Activated CD4-positive, alpha-beta T cell treated with anti-CD3 and anti-CD28 coated beads, Interleukin-2, Interleukin-4, amounts not matched to agents 100 ng/mL and 50 ng/mL, durations not matched to agents 16 hours and 8 hours (primary cell): ENCODE measurements around the gene ABHD12B.

Experiments
- DNase-seq: peaks from one replicate; pipeline ENCODE4 v3.0.0-alpha.2; 2020; ENCODE audit warnings: low spot score

ABHD12B gene

DNA sequence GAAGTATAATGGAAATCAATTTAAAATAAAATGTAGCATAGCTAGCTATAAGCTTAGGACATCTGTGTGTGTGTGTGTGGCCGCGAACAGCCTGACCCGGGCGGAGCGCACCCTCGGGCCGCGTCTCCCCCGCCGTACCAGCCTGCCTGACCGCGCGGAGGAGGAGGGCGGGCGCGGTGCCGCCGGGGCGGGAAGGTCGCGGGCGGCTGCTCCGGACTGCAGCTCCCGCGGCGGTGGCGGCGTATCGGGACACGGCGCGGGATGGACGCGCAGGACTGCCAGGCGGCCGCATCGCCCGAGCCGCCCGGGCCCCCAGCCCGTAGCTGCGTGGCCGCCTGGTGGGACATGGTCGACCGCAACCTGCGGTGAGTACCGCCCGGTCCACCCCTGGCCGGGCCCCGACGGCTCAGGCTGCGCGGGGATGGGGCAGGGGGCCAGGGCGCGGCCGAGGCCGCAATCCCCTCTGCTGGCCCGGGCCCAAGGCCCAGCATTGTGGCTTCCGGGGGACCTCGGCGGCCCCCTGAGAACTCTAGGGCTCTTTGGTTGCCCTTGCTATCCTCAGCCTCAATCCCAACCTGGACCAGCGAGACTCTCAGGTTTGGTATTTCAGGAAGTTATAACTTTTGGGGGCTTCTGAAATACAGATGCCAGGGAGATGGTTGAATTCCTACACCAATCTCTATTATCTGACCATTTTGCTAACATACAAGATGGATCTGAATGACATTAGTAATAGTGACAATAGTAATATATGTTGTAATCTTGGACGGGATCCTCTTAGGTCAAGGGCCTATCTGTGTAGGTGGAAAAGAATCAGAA, at the start of gene ABHD12B:
ABHD12B (plus strand) TSS at position 140 of the 819 bp plus-strand sequence; CDS start at position 262, 122 bp downstream.
- DNase-seq = no peak

DNA sequence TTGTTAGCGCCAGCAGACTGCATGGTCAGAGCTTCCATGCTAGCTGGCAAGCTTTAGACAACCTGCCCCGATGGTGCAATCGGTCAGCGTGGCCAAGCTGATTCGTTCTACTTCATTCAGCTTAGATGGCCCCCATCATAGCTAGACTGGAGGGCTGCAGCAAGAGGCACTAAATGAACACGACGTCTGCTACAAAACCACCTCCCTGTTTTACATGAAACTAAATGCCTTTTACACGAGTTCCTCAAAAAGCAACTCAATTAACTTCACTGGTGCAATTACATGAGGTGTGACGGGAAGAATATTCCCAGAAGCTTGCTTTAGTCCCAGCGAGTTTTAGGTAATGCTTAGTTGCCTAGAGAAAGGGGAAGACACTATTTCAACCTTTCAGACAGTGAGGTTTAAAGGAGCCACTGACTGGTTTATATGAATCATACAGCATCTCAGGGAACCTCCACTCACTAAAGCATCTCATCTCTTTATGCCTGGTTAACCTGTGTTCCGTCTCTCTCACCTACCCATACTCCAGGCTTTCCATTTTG, 49.3 kb upstream of the ABHD12B start:
- DNase-seq = peak; percentile 26

DNA sequence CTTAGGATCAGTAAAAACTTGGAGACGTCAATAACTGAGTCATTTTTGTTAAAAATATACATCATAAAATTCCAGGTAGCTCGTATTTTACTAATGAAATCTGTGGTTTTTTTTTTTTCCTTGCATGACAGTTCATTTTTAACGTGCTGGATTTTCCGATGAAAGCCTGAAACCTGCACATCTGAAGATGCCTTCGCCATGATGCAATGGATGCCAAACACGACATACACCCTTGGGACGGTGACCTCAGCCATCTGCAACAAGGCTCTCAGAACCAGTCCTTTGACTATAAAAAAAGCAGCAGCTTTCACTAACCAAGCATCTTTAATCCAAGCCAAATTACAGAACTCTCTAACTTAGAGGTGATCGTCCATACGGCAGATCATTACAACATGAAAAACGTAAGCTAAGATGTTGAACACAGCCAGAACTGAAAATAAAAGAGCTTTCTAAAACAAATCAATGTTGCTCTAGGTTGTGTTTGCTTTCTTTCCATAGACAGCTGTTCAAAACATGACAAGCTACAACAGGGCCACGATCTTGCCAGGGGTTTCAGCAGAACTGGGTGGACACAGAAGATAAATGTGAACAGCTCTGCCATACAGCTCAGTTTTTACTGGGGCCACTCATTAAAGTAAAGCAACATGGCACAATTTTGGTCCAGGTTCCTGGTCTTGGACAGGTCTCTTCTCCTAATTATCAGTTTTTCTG, 48.6 kb upstream of the ABHD12B start:
- DNase-seq = no peak

DNA sequence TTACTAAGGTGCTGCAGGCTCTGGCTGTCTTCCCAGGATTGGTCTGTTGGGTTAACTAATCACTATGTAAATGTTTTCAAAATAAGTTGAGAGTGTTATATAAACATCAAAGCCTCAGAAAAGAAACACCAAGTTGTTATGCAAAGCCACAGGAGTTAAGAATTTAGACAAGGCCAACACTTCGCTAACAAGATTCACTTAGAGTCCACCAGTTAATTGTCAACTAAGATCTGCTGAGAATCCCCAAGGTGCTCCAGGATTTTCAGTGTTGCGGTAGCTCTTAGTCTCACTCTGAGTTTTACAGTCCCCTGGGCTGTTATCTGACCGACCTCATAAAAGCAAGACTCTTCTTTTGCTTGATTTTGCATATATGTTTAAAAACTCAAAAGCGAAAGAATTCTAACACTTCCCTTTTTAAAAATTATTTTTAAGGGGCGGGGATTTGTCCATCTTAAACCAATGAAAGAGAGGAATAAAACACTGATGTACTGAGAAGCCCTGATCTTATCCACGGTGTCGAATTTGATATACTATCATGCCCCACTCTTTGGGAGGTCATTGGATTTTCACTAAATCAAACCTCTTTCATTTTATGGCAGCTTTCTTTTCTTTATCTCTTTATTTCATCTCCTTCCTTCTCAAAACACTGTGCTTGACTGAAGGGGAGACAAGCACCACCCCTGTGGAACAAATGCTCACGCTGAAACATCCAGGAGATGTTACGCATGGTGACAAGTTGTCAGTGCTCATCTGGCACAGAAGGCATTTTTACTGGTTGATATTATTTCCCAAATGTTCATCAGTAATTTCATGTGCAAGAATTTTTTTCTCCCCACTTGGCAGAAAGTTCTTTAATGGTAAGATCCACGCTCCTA, 47.9 kb upstream of the ABHD12B start:
- DNase-seq = no peak

- DNase-seq = no peak
These were observed 46.5 kb upstream of the ABHD12B start for GRCh38 chr14:50825307-50825706.

DNA sequence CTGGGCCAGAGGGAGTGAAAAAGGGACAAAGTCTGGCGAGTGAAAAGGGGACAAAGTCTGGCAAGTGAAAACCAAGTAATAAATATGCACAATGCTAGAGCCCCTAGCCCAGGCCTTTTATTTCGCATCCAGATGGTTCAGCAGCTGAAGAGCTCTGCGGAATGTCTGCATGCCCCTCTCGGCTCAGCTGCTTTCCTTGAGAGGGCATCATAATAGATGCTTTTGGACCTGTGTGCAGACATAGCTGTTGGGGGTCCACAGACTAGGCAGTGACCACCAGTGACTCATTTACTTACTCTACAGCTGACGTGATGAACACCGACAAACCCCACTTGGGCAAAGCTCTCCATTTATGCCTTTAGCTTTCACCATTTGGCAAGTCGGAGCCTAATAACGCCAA, 45.2 kb upstream of the ABHD12B start:
- DNase-seq = no peak

- no peak for DNase-seq
These were observed 42.9 kb upstream of the ABHD12B start for GRCh38 chr14:50828721-50829488.

DNA sequence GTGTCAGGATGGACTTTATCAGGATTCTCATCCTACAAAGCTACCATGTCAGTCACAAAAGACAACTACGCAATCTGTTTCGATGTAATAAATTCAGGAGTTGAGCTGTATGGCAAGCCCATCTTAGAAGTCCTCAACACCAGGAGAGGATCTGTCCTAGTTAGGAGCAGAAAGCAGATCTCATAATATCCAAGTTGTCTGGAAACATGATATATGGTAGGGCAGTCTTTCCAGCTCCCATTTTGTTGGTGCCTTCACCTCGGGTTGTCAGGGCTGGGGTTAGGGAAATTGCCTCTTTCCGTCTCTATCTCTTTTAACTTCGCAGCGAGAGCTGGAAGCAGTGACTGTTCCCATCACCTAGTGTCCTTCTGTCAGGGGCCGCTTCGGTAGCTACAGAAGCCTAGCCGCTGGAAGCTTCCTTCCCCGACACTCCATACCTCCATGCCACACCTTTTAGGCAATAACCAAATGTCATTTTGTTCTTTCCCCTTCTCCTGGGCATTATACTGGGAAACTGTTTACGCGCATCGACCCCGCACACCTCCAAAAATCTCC, 42.3 kb upstream of the ABHD12B start:
- DNase-seq = no peak

- DNase-seq = peak; percentile 61
These were observed 41.6 kb upstream of the ABHD12B start for GRCh38 chr14:50830044-50830931.

- DNase-seq = peak; percentile 68
These were observed 40.7 kb upstream of the ABHD12B start, which contains the start of gene NIN for GRCh38 chr14:50830932-50831725. Gene NIN (minus strand): TSS chr14:50831162. CDS start chr14:50822056, 9,106 bp downstream.

DNA sequence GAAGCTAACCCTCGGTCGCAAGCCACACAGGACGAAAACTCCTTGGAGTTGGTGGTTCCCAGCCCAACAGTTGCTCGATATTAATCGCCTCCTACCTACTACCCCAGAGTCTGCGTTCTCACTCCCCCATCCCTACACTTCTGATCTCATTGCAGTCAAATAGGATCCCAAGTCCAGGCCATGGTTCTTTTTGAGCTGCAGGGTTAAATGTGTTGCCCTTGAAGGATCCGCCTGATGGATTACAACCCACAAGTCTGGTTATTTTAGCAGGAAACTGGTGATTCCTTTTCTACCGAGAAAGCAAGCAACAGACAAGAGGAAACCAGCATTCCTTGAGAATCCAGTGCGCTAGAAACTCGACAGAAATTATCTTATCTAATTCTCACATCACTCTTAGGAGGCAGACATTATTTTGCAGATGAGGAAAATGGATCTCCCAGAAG, 40.1 kb upstream of the ABHD12B start:
- no peak for DNase-seq

GRCh38 chr14:50832935-50833630, 38.8 kb upstream of the ABHD12B start:
- no peak for DNase-seq

DNA sequence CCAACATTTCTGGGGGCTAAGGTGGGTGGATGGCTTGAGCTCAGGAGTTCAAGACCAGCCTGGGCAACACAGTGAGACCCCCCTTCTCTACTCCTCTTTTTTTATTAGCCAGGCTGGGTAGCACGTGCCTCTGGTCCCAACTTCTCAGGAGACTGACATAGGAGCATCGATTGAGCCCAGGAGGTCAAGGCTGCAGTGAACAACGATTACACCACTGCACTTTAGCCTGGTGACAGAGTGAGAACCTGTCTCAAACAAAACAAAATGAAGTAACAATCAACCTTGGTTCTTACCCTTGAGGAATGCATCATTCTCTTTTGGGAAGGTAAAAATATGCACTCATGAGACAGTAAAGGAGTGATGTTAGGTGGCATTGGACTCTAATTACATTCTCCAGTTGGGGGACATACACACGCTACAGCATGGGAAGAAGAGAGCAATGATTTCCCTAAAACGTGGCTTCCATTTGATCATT, 37.0 kb upstream of the ABHD12B start:
- no peak for DNase-seq

GRCh38 chr14:50835280-50835679, 36.6 kb upstream of the ABHD12B start:
- DNase-seq = no peak

- no peak for DNase-seq
These were observed 35.3 kb upstream of the ABHD12B start for GRCh38 chr14:50836515-50836914.

DNA sequence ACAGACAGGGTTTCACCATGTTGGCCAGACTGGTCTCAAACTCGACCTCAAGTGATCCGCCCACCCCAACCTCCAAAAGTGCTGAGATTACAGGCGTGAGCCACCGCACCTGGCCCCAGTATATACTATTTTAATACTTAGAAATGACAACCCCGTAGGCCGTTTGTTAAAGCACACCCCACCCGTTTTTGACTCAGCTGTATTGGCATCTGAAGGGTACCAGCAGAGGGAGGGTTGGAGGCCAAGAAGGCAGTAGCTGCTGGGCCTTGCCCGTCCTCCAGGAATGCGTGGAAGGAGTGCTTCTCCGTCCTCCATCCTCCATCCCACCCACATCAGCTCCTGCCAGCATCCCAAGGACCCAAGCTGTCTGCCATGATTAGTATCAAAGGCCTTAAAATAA, 34.6 kb upstream of the ABHD12B start:
- DNase-seq = no peak

DNA sequence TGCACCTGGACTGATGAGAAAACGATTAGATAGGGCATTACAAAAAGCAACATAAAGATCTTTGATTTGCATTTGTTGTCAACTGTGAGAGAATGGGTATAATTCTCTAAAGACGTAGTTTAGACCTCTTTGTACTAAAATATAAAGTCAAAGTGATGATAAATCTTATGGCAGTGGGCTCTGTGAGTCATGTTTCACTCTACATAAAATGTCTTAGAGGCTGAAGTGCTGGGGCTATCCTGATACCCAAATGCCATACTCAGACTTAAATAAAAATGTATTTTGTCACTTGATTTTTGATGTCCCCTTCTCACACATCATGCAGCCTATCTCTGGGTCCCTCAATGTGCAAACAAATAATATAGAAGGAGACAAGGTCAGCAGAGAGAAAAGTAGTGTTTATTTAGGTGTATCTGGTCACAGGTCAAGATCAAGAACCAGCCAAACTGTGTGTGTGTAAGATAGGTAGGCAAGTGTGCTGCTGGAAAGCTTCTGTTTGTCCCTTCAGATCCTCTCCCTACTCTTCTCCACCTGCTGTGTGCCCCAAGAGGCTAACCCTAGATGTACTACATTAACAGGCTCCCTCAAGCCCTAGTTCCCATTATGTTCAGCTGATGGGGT, 33.9 kb upstream of the ABHD12B start:
- no peak for DNase-seq

- DNase-seq = no peak
These were observed 32.8 kb upstream of the ABHD12B start for GRCh38 chr14:50839048-50839447.
